ENCODE measurements around the gene PIRT.

Gene PIRT

GRCh38 chr17:10803350-10803749 lies 34.5 kb downstream of the PIRT start:
- Histone ChIP-seq H3K9me2 (ENCODE audit: low read depth, low read length) (no peaks in the 10 kb centered on the region), H3K36me3 (ENCODE audit: insufficient read depth, low read length) (no peaks in the 10 kb centered on the region), H2AFZ (ENCODE audit: low read length) (no peak overlapping the region), H3K79me2 (ENCODE audit: insufficient read depth, low read length) (no peaks in the 10 kb centered on the region), H3K4me3 (ENCODE audit: low read depth, low read length, poor library complexity, severe bottlenecking) (no peak overlapping the region), H4K20me1 (ENCODE audit: insufficient read depth, low read length) (no peaks in the 10 kb centered on the region), H3K27me3 (ENCODE audit: insufficient read depth, low read length) (no peaks in the 10 kb centered on the region), H3K27ac (ENCODE audit: low read depth, low read length, poor library complexity, severe bottlenecking) (no peak overlapping the region), H3K9me3 (ENCODE audit: low read length) (no peaks in the 10 kb centered on the region), H3K9ac (ENCODE audit: low read length) (no peak overlapping the region), H3K4me1 (ENCODE audit: insufficient read depth, low read length, severe bottlenecking) (no peaks in the 10 kb centered on the region), H3K4me2 (ENCODE audit: low read length) (no peak overlapping the region), H3F3A (ENCODE audit: insufficient read depth, low read length) (no peaks in the 10 kb centered on the region)
- no peak for TF ChIP-seq EZH2 (IDR thresholded peaks at IDR 0.05; ENCODE audit: borderline replicate concordance, low read length)
- TF ChIP-seq, protein P1, sequence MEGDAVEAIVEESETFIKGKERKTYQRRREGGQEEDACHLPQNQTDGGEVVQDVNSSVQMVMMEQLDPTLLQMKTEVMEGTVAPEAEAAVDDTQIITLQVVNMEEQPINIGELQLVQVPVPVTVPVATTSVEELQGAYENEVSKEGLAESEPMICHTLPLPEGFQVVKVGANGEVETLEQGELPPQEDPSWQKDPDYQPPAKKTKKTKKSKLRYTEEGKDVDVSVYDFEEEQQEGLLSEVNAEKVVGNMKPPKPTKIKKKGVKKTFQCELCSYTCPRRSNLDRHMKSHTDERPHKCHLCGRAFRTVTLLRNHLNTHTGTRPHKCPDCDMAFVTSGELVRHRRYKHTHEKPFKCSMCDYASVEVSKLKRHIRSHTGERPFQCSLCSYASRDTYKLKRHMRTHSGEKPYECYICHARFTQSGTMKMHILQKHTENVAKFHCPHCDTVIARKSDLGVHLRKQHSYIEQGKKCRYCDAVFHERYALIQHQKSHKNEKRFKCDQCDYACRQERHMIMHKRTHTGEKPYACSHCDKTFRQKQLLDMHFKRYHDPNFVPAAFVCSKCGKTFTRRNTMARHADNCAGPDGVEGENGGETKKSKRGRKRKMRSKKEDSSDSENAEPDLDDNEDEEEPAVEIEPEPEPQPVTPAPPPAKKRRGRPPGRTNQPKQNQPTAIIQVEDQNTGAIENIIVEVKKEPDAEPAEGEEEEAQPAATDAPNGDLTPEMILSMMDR (IDR thresholded peaks at IDR 0.05; ENCODE audit: low read length): no peak

GRCh38 chr17:10802496-10803284 lies 35.2 kb downstream of the PIRT start:
- Histone ChIP-seq H3K27ac (ENCODE audit: low read depth, low read length, poor library complexity, severe bottlenecking) (no peak overlapping the region), H3F3A (ENCODE audit: insufficient read depth, low read length) (no peaks in the 10 kb centered on the region), H4K20me1 (ENCODE audit: insufficient read depth, low read length) (no peaks in the 10 kb centered on the region), H3K9ac (ENCODE audit: low read length) (no peak overlapping the region), H3K9me3 (ENCODE audit: low read length) (no peaks in the 10 kb centered on the region), H3K4me1 (ENCODE audit: insufficient read depth, low read length, severe bottlenecking) (no peaks in the 10 kb centered on the region), H3K27me3 (ENCODE audit: insufficient read depth, low read length) (no peaks in the 10 kb centered on the region), H3K36me3 (ENCODE audit: insufficient read depth, low read length) (no peaks in the 10 kb centered on the region), H3K4me3 (ENCODE audit: low read depth, low read length, poor library complexity, severe bottlenecking) (no peak overlapping the region), H2AFZ (ENCODE audit: low read length) (no peak overlapping the region), H3K4me2 (ENCODE audit: low read length) (no peak overlapping the region), H3K79me2 (ENCODE audit: insufficient read depth, low read length) (no peaks in the 10 kb centered on the region), H3K9me2 (ENCODE audit: low read depth, low read length) (no peaks in the 10 kb centered on the region)
- no peak for TF ChIP-seq EZH2 (IDR thresholded peaks at IDR 0.05; ENCODE audit: borderline replicate concordance, low read length)
- TF ChIP-seq, protein P1 (IDR thresholded peaks at IDR 0.05; ENCODE audit: low read length): no peak

GRCh38 chr17:10799407-10799806 lies 38.5 kb downstream of the PIRT start:
- no peak overlapping the region for H3K27ac ChIP-seq (ENCODE audit: low read depth, low read length, poor library complexity, severe bottlenecking)
- no peak overlapping the region for H3K4me2 ChIP-seq (ENCODE audit: low read length)
- H3F3A ChIP-seq (ENCODE audit: insufficient read depth, low read length): no peaks in the 10 kb centered on the region
- H3K4me3 ChIP-seq (ENCODE audit: low read depth, low read length, poor library complexity, severe bottlenecking): no peak overlapping the region
- TF ChIP-seq, protein P1 (IDR thresholded peaks at IDR 0.05; ENCODE audit: low read length): no peak
- TF ChIP-seq EZH2 (IDR thresholded peaks at IDR 0.05; ENCODE audit: borderline replicate concordance, low read length): no peak
- H4K20me1 ChIP-seq (ENCODE audit: insufficient read depth, low read length): no peaks in the 10 kb centered on the region
- H3K9me2 ChIP-seq (ENCODE audit: low read depth, low read length): no peaks in the 10 kb centered on the region
- H3K9me3 ChIP-seq (ENCODE audit: low read length): no peaks in the 10 kb centered on the region
- H3K79me2 ChIP-seq (ENCODE audit: insufficient read depth, low read length): no peaks in the 10 kb centered on the region
- no peaks in the 10 kb centered on the region for H3K36me3 ChIP-seq (ENCODE audit: insufficient read depth, low read length)
- no peak overlapping the region for H3K9ac ChIP-seq (ENCODE audit: low read length)
- H3K27me3 ChIP-seq (ENCODE audit: insufficient read depth, low read length): no peaks in the 10 kb centered on the region
- H3K4me1 ChIP-seq (ENCODE audit: insufficient read depth, low read length, severe bottlenecking): no peaks in the 10 kb centered on the region
- H2AFZ ChIP-seq (ENCODE audit: low read length): no peak overlapping the region
